22Rv1 (cell line): ENCODE measurements around the gene SYNE4.

Experiments used
- CTCF ChIP-seq: fragments of 450-650 bp; IDR thresholded peaks from 2 replicates; pipeline ENCODE4 v1.5.1; 2017; ENCODE audit warnings: mild to moderate bottlenecking
- ZFX ChIP-seq: fragments of 450-650 bp; IDR thresholded peaks from 2 replicates; pipeline ENCODE4 v1.6.1; 2017; ENCODE audit warnings: antibody characterized with exemption, borderline replicate concordance

GRCh38 chr19:36054733-36055686 lies 46.4 kb upstream of the SYNE4 start, which contains the start of gene WDR62:
- TF ChIP-seq CTCF (no peak), ZFX (no peak)
